Sciatic nerve (tissue), 2 donors: Measurements from ENCODE around the gene PFAS. TPM values are rescaled to one million over a fixed set of nuclear protein-coding genes. Genes with fewer than 3 reads are reported as not detected.

Experiments used
- ATAC-seq: fragments of 200-7000 bp; cut with Tn5 transposase; one replicate; pipeline ENCODE4 v1.9.1; 2020; ENCODE audit warnings: mild to moderate bottlenecking, moderate library complexity
- DNase-seq: peaks from one replicate; pipeline ENCODE4 v3.0.0-alpha.2; 2020; ENCODE audit warnings: low spot score
- intact Hi-C: fragments of 100-400 bp; cut with DNase I; formaldehyde crosslinking; loops from one replicate; pipeline ENCODE4 v1.14.2; 2022
- total RNA-seq: library from RNA; stranded (reverse); fragmentation: NEBNext Ultra II Directional; extraction: Animal tissue kit (Norgen Biotek cat#: 25700); gene quantifications from one replicate; pipeline ENCODE4 v1.2.1, GENCODE V29; 2021
- donor health status: DM: no; HTN: no; CAD: no.
- donor health status: DM: no; HTN: no; CAD: no.

PFAS gene
- total RNA-seq, 1 donor from 2014 or later = 27.5 TPM

- DNase-seq (no peak), ATAC-seq (no peak)
- intact Hi-C loops = no loop called here
Measured at GRCh38 chr17:8264836-8265542, 15.9 kb downstream of the PFAS start.

GRCh38 chr17:8266648-8267479 is 17.8 kb downstream of the PFAS start:
- intact Hi-C loops = no loop called here
- no peak for ATAC-seq

DNA sequence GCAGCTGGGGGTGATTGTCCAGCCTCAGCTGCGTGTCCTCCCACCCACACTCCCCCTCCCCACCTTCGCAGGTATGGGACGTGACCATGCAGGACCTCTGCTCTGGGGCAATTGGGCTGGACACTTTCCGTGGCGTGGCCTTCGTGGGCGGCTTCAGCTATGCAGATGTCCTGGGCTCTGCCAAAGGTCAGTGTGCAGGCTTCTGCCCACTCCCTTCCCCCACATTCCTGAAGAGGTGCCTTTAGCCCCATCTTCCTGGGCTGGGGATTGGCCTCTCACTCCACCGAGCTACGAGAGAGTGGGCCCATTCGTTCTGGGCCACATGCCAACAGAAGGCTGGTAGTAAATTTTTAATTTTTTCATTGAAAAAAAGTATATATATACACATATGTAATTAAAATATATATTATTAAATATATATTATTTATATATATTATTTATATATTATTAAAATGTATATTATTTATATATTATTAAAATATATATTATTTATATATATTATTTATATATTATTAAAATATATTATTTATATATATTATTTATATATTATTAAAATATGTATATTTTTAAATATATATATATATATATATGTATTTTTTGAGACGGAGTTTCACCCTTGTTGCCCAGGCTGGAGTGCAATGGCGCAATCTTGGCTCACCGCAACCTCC is 18.5 kb downstream of the PFAS start:
- intact Hi-C loops = no loop called here
- no peak for DNase-seq
- ATAC-seq = no peak

More at GRCh38 chr17:8266648-8267479, 17.8 kb downstream of the PFAS start:
- DNase-seq = no peak

DNA sequence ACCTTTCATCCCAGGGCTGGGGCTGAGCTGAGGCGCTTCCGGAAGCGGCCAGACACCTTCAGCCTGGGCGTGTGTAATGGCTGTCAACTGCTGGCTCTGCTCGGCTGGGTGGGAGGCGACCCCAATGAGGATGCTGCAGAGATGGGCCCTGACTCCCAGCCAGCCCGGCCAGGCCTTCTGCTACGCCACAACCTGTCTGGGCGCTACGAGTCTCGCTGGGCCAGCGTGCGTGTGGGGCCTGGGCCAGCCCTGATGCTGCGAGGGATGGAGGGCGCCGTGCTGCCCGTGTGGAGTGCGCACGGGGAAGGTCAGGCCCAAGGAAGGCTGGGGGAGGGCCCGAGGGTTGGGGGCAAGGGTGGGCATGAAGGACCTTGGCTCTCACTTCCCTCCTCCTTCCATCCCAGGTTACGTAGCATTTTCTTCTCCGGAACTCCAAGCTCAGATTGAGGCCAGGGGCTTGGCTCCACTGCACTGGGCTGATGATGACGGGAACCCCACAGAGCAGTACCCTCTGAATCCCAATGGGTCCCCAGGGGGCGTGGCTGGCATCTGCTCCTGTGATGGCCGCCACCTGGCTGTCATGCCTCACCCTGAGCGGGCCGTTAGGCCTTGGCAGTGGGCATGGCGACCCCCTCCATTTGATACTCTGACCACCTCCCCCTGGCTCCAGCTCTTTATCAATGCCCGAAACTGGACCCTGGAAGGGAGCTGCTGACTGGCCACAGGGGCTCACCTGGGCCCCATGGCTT is 19.6 kb downstream of the PFAS start:
- ATAC-seq (no peak), DNase-seq (no peak)
- intact Hi-C loops = no loop called here

GRCh38 chr17:8272421-8272820 is 23.3 kb downstream of the PFAS start:
- ATAC-seq (no peak), DNase-seq (no peak)
- intact Hi-C loops = no loop called here

GRCh38 chr17:8273884-8274444 is 24.9 kb downstream of the PFAS start:
- no peak for DNase-seq
- ATAC-seq = no peak
- intact Hi-C loops = no loop called here

DNA sequence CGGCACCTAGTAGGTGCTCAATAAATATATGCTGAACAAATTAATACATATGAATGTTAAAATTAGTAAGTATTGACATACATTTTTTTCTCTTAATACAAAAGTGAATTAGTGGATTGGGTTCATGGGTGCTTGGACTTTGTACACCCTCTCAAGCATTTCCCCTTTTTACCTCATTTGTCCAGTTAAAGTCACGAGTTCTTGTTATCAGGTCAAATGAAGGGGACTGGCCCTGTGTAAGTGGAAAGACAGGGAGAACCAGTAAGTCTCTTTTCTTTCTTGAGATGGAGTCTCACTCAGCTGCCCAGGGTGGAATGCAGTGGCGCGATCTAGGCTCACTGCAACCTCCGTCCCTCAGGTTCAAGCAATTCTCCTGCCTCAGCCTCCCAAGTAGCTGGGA is 25.7 kb downstream of the PFAS start:
- DNase-seq (no peak), ATAC-seq (no peak)
- intact Hi-C loops = no loop called here

DNA sequence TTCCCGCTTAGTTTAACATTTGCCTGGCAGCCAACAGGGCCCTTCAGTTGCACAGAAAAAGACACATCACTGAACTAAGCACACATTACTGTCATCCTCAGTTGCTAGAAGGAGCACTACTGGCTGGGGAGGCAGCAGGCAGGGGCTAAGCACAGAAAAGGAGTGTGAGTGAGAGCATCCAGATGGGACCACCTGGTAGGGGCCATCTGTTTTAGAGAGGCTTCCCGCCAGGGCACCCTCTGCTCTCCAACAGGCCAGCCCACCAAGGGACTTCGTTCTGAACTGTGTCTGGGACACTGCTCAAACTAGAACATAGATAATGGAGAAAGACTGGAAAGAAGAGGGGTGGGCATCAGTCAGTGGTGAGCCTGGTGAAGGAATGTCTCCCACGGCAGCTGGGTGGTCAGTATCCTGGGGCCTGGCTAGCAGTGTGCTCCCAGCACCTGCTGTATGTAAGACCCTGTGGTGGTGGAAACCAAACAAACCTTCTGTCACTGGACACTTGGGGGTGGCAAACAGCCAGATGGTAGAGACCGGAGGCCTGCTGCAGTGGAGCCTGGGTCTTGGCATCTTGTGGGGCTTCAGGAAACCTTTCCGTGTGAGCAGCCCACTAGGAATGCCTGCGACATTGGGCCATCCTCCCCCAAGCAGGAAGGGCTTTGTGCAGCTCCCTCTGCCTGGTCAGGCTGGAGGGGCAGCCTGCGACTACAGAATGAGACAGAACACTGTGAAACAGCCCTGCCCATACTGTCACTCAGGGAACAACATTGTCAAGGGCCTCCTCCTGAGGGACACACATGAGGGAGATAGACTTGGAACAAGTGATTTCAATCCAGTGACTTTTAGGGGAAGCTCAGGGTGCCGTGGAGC is 26.6 kb downstream of the PFAS start:
- intact Hi-C loops = no loop called here
- no peak for ATAC-seq
- no peak for DNase-seq

DNA sequence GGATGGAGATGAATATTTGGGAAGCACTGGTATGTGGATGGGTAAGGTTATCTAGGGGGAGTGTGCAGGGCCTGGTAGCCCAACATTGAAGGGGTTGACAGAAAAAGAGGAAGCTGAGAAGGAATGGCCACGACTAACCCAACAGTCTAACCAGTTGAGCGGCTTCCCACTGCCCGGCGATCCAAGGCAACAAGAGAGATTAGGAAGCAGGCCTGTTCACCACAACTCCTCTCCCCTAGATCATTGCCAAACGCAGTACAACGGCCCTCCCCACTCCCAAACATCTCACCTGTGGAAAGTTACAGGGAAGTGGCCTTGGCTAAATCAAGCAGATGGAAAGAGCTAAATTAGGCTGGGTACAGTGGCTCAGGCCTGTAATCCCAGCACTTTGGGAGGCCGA is 28.2 kb downstream of the PFAS start:
- ATAC-seq (no peak), DNase-seq (no peak)
- intact Hi-C loops = no loop called here

GRCh38 chr17:8282345-8282744 is 33.3 kb downstream of the PFAS start:
- ATAC-seq (no peak), DNase-seq (no peak)
- intact Hi-C loops = no loop called here

DNA sequence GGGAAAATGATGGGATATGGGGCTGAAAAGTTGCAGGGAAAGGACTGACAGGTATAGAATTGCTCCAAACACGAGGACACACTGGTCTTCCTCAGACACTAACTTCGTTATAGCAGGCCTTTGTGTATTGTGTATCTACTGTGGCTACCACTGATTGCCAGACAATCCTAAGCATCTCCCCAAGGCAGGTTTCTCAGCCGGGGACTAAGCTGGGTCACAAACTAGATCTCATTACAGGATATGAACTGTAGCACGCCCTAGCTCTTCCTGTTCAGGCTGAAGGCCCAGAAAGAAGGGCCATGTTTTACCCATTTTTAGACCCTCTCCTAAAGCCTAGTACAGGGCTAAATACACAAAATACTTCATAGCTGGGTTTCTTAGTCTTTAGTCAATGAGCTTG is 34.3 kb downstream of the PFAS start:
- ATAC-seq (no peak), DNase-seq (no peak)
- intact Hi-C loops = no loop called here

- no peak for DNase-seq
- intact Hi-C loops = no loop called here
- ATAC-seq = no peak
Measured at GRCh38 chr17:8284126-8284525, 35.0 kb downstream of the PFAS start.

DNA sequence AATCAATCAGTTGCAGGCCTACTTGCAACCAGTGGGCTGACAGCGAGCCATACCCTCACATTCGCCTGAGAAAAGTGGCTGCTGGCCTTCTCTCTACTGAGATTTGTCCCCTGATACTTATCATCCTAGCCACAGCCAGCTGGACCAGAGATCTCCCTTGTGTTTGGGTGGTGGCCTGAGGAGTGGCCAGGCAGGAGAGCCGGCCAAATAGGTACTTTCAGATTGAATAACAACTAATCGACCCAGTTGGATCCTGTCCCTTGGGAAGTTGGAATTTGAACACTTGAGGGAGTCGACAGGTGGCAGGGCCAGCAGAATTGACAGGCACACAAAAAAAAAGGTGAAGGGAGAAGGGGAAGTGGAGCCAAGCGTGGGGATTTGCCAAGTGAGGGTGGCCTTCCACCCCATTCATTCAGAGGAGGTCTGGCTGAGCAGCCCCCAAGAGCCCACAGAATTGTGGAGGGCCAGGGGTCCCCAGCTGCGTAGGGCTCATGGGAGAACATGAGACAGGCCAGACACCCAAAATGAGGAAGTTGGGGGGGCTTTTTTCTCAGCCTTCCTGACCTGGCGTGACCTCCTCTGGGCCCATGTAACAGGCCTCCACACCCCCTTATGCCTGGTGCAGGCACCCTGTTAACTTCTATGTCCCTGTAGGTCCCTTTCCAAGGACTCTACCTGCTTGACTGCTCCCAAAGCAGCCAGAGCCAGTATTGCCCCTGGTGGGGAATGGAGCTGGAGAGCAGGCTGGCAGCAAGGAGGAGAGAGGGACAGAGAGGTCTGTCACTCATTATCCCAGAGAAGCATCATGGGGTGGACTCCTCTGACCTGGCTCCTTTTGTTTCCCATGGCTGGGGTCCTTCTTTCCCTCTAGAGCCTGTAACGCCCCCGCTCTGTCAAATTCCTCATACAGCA is 36.4 kb downstream of the PFAS start:
- DNase-seq = no peak
- intact Hi-C loops = no loop called here
- no peak for ATAC-seq

GRCh38 chr17:8287651-8288335 is 38.7 kb downstream of the PFAS start:
- intact Hi-C loops = no loop called here
- ATAC-seq (no peak), DNase-seq (no peak)

DNA sequence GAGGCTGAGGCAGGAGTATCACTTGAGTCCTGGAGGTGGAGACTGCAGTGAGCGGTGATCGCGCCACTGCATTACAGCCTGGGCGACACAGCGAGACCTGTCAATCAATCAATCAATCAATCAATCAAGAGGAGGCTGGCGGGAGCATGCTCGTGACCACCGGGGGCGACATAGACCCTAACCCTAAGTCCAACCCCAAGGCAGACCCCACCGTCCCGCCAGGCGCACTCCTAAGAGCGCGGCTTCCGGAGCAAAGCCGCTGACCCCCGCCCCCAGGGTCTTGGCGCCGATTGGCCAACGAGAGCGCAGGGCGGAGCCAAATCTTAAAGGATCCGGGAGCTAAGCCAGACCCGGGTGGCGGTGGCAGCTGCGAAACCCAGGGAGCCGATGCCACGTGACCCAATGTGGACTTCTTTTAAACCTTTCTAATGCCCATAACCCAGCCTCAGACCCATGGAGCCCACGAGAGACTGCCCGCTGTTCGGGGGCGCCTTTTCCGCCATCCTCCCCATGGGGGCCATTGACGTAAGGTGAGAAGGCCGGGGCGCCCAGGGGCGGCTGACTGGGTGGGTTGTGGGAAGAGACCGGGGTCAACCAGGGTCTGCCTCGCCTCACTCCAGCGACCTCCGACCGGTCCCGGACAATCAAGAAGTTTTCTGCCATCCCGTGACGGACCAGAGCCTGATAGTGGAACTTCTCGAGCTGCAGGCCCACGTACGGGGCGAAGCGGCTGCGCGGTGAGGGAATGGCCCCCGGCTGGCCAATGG is 39.4 kb downstream of the PFAS start, which contains the start of gene RANGRF:
TSS of gene RANGRF (plus strand) at position 335 of the 767 bp plus-strand sequence. CDS start at position 454, 119 bp downstream.
- intact Hi-C loops = no loop called here
- DNase-seq = peak; percentile 95
- ATAC-seq = peak; percentile 96

DNA sequence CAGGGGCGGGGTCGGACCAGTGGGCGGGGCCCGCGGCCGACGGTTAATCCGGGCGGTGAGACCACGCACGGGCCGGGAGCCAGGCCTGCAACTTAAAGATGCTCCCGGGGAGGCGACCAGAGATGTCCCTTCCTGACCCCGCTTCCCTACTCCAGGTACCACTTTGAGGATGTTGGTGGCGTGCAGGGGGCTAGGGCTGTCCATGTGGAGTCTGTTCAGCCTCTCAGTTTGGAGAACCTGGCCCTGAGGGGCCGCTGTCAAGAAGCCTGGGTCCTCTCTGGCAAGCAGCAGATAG is 40.0 kb downstream of the PFAS start:
- DNase-seq (no peak), ATAC-seq (no peak)
- intact Hi-C loops = no loop called here
